ENCODE data around the gene NSG1.

GRCh38 chr4:4412641-4413372 is 25.9 kb downstream of the NSG1 start:
- TF ChIP-seq CTCF (IDR thresholded peaks at IDR 0.05) = no peak
- TF ChIP-seq POLR2A (IDR thresholded peaks at IDR 0.05) = no peak
- TF ChIP-seq POLR2AphosphoS5 (IDR thresholded peaks at IDR 0.05) = no peak

Data from sigmoid colon (tissue), 4 donors.